Ecto neural progenitor cell (in vitro differentiated cells): ENCODE data around the gene TMEM30A.

Source experiments
- DNase-seq: peaks from one replicate; pipeline ENCODE4 v3.0.0-alpha.2; 2018; ENCODE audit warnings: low spot score

The TMEM30A gene

GRCh38 chr6:75262716-75263400 lies 21.7 kb downstream of the TMEM30A start:
- no peak for DNase-seq

GRCh38 chr6:75261299-75261698 lies 23.3 kb downstream of the TMEM30A start:
- no peak for DNase-seq

GRCh38 chr6:75257343-75258087 lies 27.1 kb downstream of the TMEM30A start:
- no peak for DNase-seq

GRCh38 chr6:75250552-75250951 lies 34.0 kb downstream of the TMEM30A start:
- no peak for DNase-seq

GRCh38 chr6:75249837-75250236 lies 34.8 kb downstream of the TMEM30A start:
- DNase-seq, result no peak

- DNase-seq, result no peak
Measured at GRCh38 chr6:75246386-75246785, 38.2 kb downstream of the TMEM30A start.

- no peak for DNase-seq
Measured at GRCh38 chr6:75244063-75244584, 40.5 kb downstream of the TMEM30A start.

GRCh38 chr6:75243333-75244062 lies 41.1 kb downstream of the TMEM30A start, which contains the start of gene COX7A2:
TSS of gene COX7A2 (minus strand) at chr6:75243801. CDS start at chr6:75243734, 67 bp downstream.
- DNase-seq, result peak; percentile 90

- DNase-seq, result no peak
Measured at GRCh38 chr6:75236630-75237029, 48.0 kb downstream of the TMEM30A start.

- DNase-seq, result no peak
Measured at GRCh38 chr6:75235271-75235670, 49.3 kb downstream of the TMEM30A start.

- no peak for DNase-seq
Measured at GRCh38 chr6:75234126-75234865, 50.3 kb downstream of the TMEM30A start.

- DNase-seq, result no peak
Measured at GRCh38 chr6:75233092-75233615, 51.4 kb downstream of the TMEM30A start.

GRCh38 chr6:75230484-75231325 lies 53.9 kb downstream of the TMEM30A start:
- DNase-seq, result no peak

- no peak for DNase-seq
Measured at GRCh38 chr6:75224303-75224926, 60.2 kb downstream of the TMEM30A start.

GRCh38 chr6:75223428-75223827 lies 61.2 kb downstream of the TMEM30A start:
- no peak for DNase-seq

- no peak for DNase-seq
Measured at GRCh38 chr6:75222261-75222660, 62.3 kb downstream of the TMEM30A start.

- DNase-seq, result no peak
Measured at GRCh38 chr6:75221116-75221515, 63.5 kb downstream of the TMEM30A start.

GRCh38 chr6:75220357-75220756 lies 64.2 kb downstream of the TMEM30A start:
- DNase-seq, result no peak

- no peak for DNase-seq
Measured at GRCh38 chr6:75219263-75219662, 65.3 kb downstream of the TMEM30A start.

- no peak for DNase-seq
Measured at GRCh38 chr6:75217193-75217592, 67.4 kb downstream of the TMEM30A start.
